Measurements from ENCODE around the gene UHRF2. TPM values are rescaled to one million over a fixed set of nuclear protein-coding genes. Genes with fewer than 3 reads are reported as not detected.

Gene UHRF2
- polyA plus RNA-seq, 3 donors = 1.6 to 36.4 (median 7.7) TPM

DNA sequence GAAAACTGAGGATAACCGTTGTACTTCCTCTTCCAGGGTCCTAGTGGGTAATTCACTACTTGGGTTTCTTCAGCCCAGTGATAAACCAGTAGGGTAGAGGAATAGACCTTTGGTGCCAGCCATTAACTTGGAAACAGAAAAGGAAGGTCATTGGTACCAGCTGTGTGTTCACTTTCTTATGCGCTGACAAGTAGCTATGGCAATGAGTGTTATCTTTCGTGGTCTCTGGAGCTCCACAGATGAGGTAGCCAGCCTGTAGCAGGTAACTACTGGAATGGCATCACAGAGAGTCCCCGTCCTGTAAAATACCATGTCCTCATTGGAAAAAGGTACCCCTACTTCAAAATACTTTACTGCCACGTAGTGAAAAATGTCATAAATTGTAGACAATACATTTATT is 2.3 kb downstream of the UHRF2 start:
- Histone ChIP-seq H3K4me1 (ENCODE audit: control insufficient read depth in 1 of 2, insufficient read depth in 2 of 2, low read length in 2 of 2) (peaks cover 35 to 69% of the 10 kb centered on the region in 2 donors), H3K4me2 (replicated peaks; ENCODE audit: extremely low read depth, low read length, poor library complexity, severe bottlenecking) (peak overlapping the region; percentile 97), H3K36me3 (replicated peaks in 1 of 2; ENCODE audit: control insufficient read depth in 1 of 2, insufficient read depth in 2 of 2, low read length in 2 of 2) (no peaks in the 10 kb centered on the region), H3K79me2 (ENCODE audit: insufficient read depth, low read length) (peaks cover 81% of the 10 kb centered on the region), H2AFZ (ENCODE audit: insufficient read depth, low read depth, low read length, poor library complexity, severe bottlenecking) (no peak overlapping the region), H4K20me1 (ENCODE audit: insufficient read depth, low read length) (peaks cover 65% of the 10 kb centered on the region), H3K27me3 (ENCODE audit: control insufficient read depth in 2 of 2, insufficient read depth in 2 of 2, low read length in 2 of 2) (no peaks in the 10 kb centered on the region), H3K9me3 (replicated peaks in 1 of 2; ENCODE audit: control insufficient read depth in 1 of 2, insufficient read depth in 1 of 2, low read length in 2 of 2) (no peaks in the 10 kb centered on the region), H3K9ac (ENCODE audit: insufficient read depth, low read length, poor library complexity, severe bottlenecking) (no peak overlapping the region), H3K4me3 (replicated peaks in 1 of 3; ENCODE audit: low read depth in 2 of 3, low read length in 3 of 3) (peak overlapping the region in 1 of 3 experiments; percentile 88), H3K27ac (ENCODE audit: low read depth in 1 of 2, low read length in 2 of 2) (peak overlapping the region in 1 of 2 donors; percentile 39)
- Mint-ChIP-seq H3K36me3 (peaks cover 3 to 6% of the 10 kb centered on the region in 2 donors), H3K9me3 (peaks cover 0 to 5% (median 0%) of the 10 kb centered on the region in 7 donors), H3K27ac (no peak overlapping the region), H3K4me1 (peaks cover 49% of the 10 kb centered on the region), H3K4me3 (no peak overlapping the region), H3K27me3 (ENCODE audit: low read depth in 3 of 3) (peaks cover 0 to 1% (median 0%) of the 10 kb centered on the region in 3 donors)
- DNase-seq = no peak
- intact Hi-C loops (cut with micrococcal nuclease) = loop anchor here in 1 of 2 donors (10.0 kb wide), 1 partner anchor 340 kb away; the partner anchor contains the start of gene KDM4C
- TF ChIP-seq, protein P1, sequence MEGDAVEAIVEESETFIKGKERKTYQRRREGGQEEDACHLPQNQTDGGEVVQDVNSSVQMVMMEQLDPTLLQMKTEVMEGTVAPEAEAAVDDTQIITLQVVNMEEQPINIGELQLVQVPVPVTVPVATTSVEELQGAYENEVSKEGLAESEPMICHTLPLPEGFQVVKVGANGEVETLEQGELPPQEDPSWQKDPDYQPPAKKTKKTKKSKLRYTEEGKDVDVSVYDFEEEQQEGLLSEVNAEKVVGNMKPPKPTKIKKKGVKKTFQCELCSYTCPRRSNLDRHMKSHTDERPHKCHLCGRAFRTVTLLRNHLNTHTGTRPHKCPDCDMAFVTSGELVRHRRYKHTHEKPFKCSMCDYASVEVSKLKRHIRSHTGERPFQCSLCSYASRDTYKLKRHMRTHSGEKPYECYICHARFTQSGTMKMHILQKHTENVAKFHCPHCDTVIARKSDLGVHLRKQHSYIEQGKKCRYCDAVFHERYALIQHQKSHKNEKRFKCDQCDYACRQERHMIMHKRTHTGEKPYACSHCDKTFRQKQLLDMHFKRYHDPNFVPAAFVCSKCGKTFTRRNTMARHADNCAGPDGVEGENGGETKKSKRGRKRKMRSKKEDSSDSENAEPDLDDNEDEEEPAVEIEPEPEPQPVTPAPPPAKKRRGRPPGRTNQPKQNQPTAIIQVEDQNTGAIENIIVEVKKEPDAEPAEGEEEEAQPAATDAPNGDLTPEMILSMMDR (IDR thresholded peaks at IDR 0.05) = no peak
- 60% methylated on average over 3 of the region's 5 CpGs for WGBS (ENCODE audit: insufficient coverage)

DNA sequence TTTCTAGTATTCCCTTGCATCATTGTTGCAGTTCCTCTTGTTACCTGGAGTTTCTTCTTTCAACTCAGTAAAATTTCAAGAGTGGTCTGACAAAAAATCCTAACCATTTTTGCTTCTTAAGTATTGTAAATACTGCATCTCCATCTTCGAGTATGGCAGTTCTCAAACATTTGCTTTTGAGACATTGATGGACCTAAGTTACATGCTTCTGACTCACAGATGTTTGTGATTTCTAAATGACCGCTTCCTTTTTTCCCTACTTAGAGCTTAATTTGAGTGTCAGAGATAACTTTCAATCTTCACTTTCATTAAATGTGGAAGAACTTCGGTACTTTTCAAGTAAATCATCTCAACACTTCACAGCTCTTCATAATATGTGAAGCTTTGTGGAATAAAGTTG is 4.2 kb downstream of the UHRF2 start:
- Mint-ChIP-seq H3K36me3 (peaks cover 14 to 15% of the 10 kb centered on the region in 2 donors), H3K27me3 (ENCODE audit: low read depth in 3 of 3) (no peaks in the 10 kb centered on the region), H3K4me3 (peak overlapping the region; percentile 24 to 80), H3K27ac (peak overlapping the region in 5 of 7 donors; percentile 35 to 89 (median 82)), H3K4me1 (peaks cover 52% of the 10 kb centered on the region), H3K9me3 (peaks cover 0 to 2% (median 0%) of the 10 kb centered on the region in 7 donors)
- 0% methylated on average over 1 of the region's 3 CpGs for WGBS (ENCODE audit: insufficient coverage)
- TF ChIP-seq, protein P1 (IDR thresholded peaks at IDR 0.05) = no peak
- Histone ChIP-seq H3K9me3 (replicated peaks in 1 of 2; ENCODE audit: control insufficient read depth in 1 of 2, insufficient read depth in 1 of 2, low read length in 2 of 2) (no peaks in the 10 kb centered on the region), H2AFZ (ENCODE audit: insufficient read depth, low read depth, low read length, poor library complexity, severe bottlenecking) (no peak overlapping the region), H3K27me3 (ENCODE audit: control insufficient read depth in 2 of 2, insufficient read depth in 2 of 2, low read length in 2 of 2) (no peaks in the 10 kb centered on the region), H4K20me1 (ENCODE audit: insufficient read depth, low read length) (peaks cover 81% of the 10 kb centered on the region), H3K4me1 (ENCODE audit: control insufficient read depth in 1 of 2, insufficient read depth in 2 of 2, low read length in 2 of 2) (peaks cover 33 to 61% of the 10 kb centered on the region in 2 donors), H3K9ac (ENCODE audit: insufficient read depth, low read length, poor library complexity, severe bottlenecking) (no peak overlapping the region), H3K4me2 (replicated peaks; ENCODE audit: extremely low read depth, low read length, poor library complexity, severe bottlenecking) (peak overlapping the region; percentile 62), H3K27ac (ENCODE audit: low read depth in 1 of 2, low read length in 2 of 2) (peak overlapping the region in 1 of 2 donors; percentile 68), H3K36me3 (replicated peaks in 1 of 2; ENCODE audit: control insufficient read depth in 1 of 2, insufficient read depth in 2 of 2, low read length in 2 of 2) (peaks cover 2 to 11% of the 10 kb centered on the region in 2 donors), H3K79me2 (ENCODE audit: insufficient read depth, low read length) (peaks cover 100% of the 10 kb centered on the region), H3K4me3 (replicated peaks in 1 of 3; ENCODE audit: low read depth in 2 of 3, low read length in 3 of 3) (peak overlapping the region in 1 of 3 experiments; percentile 48)
- intact Hi-C loops (cut with micrococcal nuclease) = loop anchor here in 1 of 2 donors (10.0 kb wide), 1 partner anchor 338 kb away; the partner anchor contains the start of gene KDM4C
- peak; percentile 30 to 57 (median 55) for DNase-seq
